Parathyroid adenoma (tissue), 2 donors: Measurements from ENCODE around the gene ACSL4.

ENCODE experiments used
- H2AFZ ChIP-seq: fragments of 300-600 bp; sonication (generic); one replicate; pipeline ENCODE4 v1.7.0; 2017; ENCODE audit warnings: antibody characterized with exemption, mild to moderate bottlenecking
- H3K27ac ChIP-seq: fragments of 300-600 bp; sonication (generic); one replicate; pipeline ENCODE4 v1.7.0; 2017
- H3K27me3 ChIP-seq: fragments of 300-600 bp; sonication (generic); one replicate; pipeline ENCODE4 v1.7.0; 2017; ENCODE audit warnings: low read length; ENCODE audit not compliant: control insufficient read depth, insufficient read depth
- H3K36me3 ChIP-seq: fragments of 300-600 bp; sonication (generic); one replicate; pipeline ENCODE4 v1.7.0; 2017; ENCODE audit warnings: low read length; ENCODE audit not compliant: control insufficient read depth, insufficient read depth
- H3K4me1 ChIP-seq: fragments of 300-600 bp; sonication (generic); one replicate; pipeline ENCODE4 v1.7.0; 2017; ENCODE audit warnings: control low read depth
- H3K4me2 ChIP-seq: fragments of 300-600 bp; sonication (generic); one replicate; pipeline ENCODE4 v1.7.0; 2017; ENCODE audit warnings: low read length
- H3K4me3 ChIP-seq: fragments of 300-600 bp; sonication (generic); one replicate; pipeline ENCODE4 v1.7.0; 2017; ENCODE audit warnings: low read depth, low read length
- H3K79me2 ChIP-seq: fragments of 300-600 bp; sonication (generic); one replicate; pipeline ENCODE4 v1.7.0; 2017; ENCODE audit warnings: control low read depth
- H3K9ac ChIP-seq: fragments of 300-600 bp; sonication (generic); one replicate; pipeline ENCODE4 v1.7.0; 2017; ENCODE audit warnings: mild to moderate bottlenecking
- H3K9me3 ChIP-seq: fragments of 300-600 bp; sonication (generic); one replicate; pipeline ENCODE4 v1.7.0; 2017; ENCODE audit warnings: low read length; ENCODE audit not compliant: control insufficient read depth
- TF ChIP-seq, protein P1 (sequence below): fragments of 300-600 bp; sonication (generic); IDR thresholded peaks from one replicate; pipeline ENCODE4 v1.7.0; 2017; ENCODE audit warnings: antibody characterized with exemption, mild to moderate bottlenecking
- donor health status: primary hyperparathyroidism.

Gene ACSL4

DNA sequence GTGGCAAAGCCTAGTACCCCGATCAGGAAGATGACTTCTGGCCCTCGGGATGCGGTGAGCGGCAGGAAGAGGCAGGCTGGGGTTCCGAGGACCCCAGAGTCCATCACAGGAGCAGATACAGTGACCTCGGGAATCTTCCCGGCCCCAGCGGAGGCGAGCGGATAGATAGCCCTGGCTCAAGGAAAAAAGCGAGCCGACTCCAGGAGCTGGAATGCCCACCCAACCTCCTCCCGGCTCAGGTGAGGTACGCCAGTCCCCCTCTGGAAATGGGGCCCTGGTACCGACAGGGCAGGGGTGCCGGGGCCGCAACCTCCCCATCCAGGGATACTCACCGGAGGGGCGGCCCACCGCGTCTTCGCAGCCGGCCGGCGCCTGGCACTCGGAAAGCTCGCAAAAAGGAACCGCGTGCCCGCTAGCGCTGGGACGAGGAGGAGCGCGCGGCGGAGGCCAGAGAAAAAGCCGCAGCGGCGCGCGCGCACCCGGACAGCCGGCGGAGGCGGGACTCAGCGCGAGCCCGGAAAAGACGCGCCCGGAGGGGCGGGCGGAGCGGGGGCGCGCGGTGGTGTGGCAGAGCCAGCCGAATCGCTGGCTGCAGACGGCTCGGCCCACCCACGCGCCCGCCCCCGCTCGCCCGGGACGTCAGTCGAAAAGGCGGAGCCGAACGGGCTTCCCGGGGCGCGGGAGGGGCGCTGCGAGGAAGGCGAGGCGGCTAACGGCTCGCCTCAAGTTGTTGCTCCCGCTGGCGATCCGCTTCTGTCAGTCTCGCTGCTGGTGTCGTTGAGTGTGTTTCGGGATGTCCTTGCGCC is at the start of gene ACSL4:
Gene ACSL4 (minus strand): TSS at position 451 of the 806 bp plus-strand sequence. CDS start 49,894 bp downstream, outside the sequence.
- no peaks in the 10 kb centered on the region for H3K79me2 ChIP-seq
- peak within 1 kb of the TSS; percentile 89 for H3K9ac ChIP-seq
- no peaks in the 10 kb centered on the region for H3K36me3 ChIP-seq
- peak within 1 kb of the TSS; percentile 89 for H2AFZ ChIP-seq
- H3K4me1 ChIP-seq, result no peaks in the 10 kb centered on the region
- H3K4me3 ChIP-seq, result peak within 1 kb of the TSS; percentile 72
- peak within 1 kb of the TSS; percentile 63 for H3K27ac ChIP-seq
- TF ChIP-seq, protein P1, sequence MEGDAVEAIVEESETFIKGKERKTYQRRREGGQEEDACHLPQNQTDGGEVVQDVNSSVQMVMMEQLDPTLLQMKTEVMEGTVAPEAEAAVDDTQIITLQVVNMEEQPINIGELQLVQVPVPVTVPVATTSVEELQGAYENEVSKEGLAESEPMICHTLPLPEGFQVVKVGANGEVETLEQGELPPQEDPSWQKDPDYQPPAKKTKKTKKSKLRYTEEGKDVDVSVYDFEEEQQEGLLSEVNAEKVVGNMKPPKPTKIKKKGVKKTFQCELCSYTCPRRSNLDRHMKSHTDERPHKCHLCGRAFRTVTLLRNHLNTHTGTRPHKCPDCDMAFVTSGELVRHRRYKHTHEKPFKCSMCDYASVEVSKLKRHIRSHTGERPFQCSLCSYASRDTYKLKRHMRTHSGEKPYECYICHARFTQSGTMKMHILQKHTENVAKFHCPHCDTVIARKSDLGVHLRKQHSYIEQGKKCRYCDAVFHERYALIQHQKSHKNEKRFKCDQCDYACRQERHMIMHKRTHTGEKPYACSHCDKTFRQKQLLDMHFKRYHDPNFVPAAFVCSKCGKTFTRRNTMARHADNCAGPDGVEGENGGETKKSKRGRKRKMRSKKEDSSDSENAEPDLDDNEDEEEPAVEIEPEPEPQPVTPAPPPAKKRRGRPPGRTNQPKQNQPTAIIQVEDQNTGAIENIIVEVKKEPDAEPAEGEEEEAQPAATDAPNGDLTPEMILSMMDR, result no peak
- H3K4me2 ChIP-seq, result peak within 1 kb of the TSS; percentile 85
- H3K9me3 ChIP-seq, result no peaks in the 10 kb centered on the region
- no peaks in the 10 kb centered on the region for H3K27me3 ChIP-seq

DNA sequence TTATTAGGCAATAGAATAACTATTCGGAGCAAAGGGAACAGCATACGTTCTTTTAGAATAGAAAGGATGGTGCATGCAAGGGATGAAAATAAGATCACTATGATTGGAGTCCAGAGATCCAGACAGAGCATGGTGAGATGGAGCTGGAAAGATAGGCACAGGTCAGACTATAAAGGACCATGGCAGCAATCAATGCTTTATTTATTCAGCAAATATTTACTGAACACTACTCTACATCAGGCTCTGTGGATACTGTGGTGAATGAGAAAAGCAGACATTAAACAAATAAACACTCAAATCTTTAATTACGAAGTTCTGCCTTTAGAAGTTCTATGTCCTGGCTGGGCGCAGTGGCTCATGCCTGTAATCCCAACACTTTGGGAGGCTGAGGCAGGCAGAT is 44.7 kb upstream of the ACSL4 start:
- no peak overlapping the region for H2AFZ ChIP-seq
- no peak overlapping the region for H3K27ac ChIP-seq
- no peaks in the 10 kb centered on the region for H3K27me3 ChIP-seq
- H3K79me2 ChIP-seq, result no peaks in the 10 kb centered on the region
- H3K36me3 ChIP-seq, result no peaks in the 10 kb centered on the region
- no peak overlapping the region for H3K9ac ChIP-seq
- no peak overlapping the region for H3K4me3 ChIP-seq
- H3K4me2 ChIP-seq, result no peak overlapping the region
- TF ChIP-seq, protein P1, result no peak
- H3K9me3 ChIP-seq, result no peaks in the 10 kb centered on the region
- H3K4me1 ChIP-seq, result no peaks in the 10 kb centered on the region

DNA sequence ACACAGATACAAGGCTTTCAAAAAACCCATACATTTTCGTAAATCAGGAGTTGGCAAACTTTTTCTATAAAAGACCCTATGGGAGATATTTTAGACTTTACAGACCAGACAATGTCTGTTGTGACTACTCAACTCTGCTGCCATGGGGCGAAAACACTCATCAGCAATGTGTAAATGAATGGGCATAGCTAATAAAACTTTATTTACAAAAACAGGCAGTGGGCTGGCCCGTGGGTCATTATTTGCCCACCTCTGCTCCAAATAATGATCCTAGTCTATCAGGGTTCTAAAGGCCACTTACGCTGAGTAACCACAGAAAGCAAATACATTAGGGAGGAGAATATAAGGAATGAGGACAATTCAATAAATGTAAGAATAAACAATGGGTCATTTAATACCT is 43.9 kb upstream of the ACSL4 start:
- H3K36me3 ChIP-seq, result no peaks in the 10 kb centered on the region
- TF ChIP-seq, protein P1, result no peak
- no peaks in the 10 kb centered on the region for H3K9me3 ChIP-seq
- H3K27ac ChIP-seq, result no peak overlapping the region
- no peaks in the 10 kb centered on the region for H3K79me2 ChIP-seq
- no peak overlapping the region for H2AFZ ChIP-seq
- no peaks in the 10 kb centered on the region for H3K27me3 ChIP-seq
- H3K4me1 ChIP-seq, result no peaks in the 10 kb centered on the region
- no peak overlapping the region for H3K4me3 ChIP-seq
- no peak overlapping the region for H3K4me2 ChIP-seq
- H3K9ac ChIP-seq, result no peak overlapping the region

DNA sequence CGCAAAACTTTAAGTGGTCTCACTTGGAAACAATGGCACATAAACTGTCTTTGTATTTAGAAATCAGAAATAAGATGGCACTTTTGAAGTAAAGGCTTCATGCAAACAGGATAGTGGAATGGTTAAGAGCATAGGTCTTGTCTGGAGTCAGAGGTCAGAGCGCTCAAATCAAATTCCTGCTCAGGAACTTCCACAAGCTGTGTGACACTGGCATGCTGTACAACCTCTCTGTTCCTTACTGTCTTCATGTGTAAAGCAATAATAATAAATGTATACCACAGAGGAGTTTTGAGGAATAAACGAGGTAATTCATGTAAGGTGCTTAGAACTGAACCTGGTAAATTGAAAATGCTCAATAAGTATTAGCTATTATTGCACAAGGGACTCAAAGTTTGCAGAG is 43.4 kb upstream of the ACSL4 start:
- TF ChIP-seq, protein P1, result no peak
- no peak overlapping the region for H3K4me3 ChIP-seq
- no peak overlapping the region for H3K4me2 ChIP-seq
- no peaks in the 10 kb centered on the region for H3K4me1 ChIP-seq
- H3K36me3 ChIP-seq, result no peaks in the 10 kb centered on the region
- no peak overlapping the region for H3K27ac ChIP-seq
- H3K9me3 ChIP-seq, result no peaks in the 10 kb centered on the region
- no peaks in the 10 kb centered on the region for H3K27me3 ChIP-seq
- H3K79me2 ChIP-seq, result no peaks in the 10 kb centered on the region
- no peak overlapping the region for H2AFZ ChIP-seq
- H3K9ac ChIP-seq, result no peak overlapping the region

DNA sequence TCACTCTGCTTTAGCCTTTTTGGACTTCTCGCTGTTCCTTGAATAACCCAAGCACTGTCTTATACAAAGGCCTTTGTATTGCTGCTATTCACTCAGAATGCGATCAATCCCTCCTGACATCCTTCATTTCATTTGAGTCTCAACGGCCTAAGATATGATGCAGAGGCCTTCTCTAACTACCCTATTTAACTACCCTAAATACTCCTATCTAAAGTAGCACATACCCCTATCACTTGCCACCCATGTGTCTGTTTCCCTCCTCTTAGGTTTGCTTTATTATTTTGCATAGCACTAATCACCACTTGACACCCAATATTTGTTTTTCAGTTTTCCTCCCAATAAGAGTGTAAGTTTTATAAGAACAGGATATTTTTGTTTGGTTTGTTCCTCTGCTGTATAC is 42.3 kb upstream of the ACSL4 start:
- H3K27me3 ChIP-seq, result no peaks in the 10 kb centered on the region
- TF ChIP-seq, protein P1, result no peak
- no peaks in the 10 kb centered on the region for H3K79me2 ChIP-seq
- no peak overlapping the region for H3K9ac ChIP-seq
- no peak overlapping the region for H3K4me2 ChIP-seq
- no peak overlapping the region for H2AFZ ChIP-seq
- no peaks in the 10 kb centered on the region for H3K36me3 ChIP-seq
- H3K9me3 ChIP-seq, result no peaks in the 10 kb centered on the region
- no peaks in the 10 kb centered on the region for H3K4me1 ChIP-seq
- no peak overlapping the region for H3K4me3 ChIP-seq
- no peak overlapping the region for H3K27ac ChIP-seq
